Measurements from ENCODE around the gene CACNG7.

Gene CACNG7

DNA sequence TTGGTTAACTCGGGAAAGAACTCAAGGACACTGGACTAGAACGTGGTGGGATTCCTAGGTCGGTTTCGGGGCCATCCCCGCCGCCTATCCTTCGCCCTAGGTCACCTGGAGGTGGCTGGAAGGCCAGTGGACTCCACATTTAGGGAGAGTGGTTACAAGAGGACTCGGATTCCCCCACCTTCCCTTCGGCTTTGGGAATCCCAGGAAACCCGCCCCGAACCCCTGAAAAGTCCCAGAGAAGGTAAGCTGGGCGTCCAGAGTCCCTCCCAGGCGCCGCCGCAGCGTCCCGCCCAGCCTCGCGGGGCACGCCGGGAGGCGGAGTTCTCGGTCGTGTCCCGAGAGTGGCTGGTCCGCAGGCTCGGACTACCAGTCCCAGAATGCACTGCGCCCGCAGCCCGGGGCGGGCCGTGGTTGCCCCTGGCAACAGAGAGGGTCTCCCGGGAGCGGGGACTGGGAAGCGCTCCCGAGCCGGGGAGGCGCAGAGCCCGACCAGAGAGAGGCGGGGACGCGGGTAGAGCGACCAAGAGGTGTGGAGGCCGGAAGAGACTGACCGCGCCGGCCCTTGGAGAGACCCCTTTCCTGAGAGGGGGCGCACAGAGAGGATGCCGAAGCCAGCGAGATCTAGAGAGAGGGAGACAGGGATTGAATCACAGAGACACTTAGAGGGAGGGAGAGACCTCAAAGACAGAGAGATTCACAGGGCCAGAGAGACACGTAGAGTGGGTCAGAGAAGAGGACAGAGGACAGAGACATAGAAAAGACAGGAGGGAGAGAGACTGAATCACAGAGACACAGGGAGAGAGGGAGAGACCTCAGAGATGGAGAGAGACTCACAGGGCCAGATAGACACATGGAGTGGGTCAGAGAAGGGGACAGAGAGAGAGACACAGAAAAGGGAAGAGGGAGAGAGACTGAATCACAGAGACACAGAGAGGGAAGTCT, 29.7 kb upstream of the CACNG7 start:
- Histone ChIP-seq H3K4me3 (peak overlapping the region; percentile 71), H3K27ac (no peak overlapping the region)
- DNase-seq (ENCODE audit: low spot score) = peak; percentile 97
- TF ChIP-seq, protein P1, sequence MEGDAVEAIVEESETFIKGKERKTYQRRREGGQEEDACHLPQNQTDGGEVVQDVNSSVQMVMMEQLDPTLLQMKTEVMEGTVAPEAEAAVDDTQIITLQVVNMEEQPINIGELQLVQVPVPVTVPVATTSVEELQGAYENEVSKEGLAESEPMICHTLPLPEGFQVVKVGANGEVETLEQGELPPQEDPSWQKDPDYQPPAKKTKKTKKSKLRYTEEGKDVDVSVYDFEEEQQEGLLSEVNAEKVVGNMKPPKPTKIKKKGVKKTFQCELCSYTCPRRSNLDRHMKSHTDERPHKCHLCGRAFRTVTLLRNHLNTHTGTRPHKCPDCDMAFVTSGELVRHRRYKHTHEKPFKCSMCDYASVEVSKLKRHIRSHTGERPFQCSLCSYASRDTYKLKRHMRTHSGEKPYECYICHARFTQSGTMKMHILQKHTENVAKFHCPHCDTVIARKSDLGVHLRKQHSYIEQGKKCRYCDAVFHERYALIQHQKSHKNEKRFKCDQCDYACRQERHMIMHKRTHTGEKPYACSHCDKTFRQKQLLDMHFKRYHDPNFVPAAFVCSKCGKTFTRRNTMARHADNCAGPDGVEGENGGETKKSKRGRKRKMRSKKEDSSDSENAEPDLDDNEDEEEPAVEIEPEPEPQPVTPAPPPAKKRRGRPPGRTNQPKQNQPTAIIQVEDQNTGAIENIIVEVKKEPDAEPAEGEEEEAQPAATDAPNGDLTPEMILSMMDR (IDR thresholded peaks at IDR 0.05) = no peak

DNA sequence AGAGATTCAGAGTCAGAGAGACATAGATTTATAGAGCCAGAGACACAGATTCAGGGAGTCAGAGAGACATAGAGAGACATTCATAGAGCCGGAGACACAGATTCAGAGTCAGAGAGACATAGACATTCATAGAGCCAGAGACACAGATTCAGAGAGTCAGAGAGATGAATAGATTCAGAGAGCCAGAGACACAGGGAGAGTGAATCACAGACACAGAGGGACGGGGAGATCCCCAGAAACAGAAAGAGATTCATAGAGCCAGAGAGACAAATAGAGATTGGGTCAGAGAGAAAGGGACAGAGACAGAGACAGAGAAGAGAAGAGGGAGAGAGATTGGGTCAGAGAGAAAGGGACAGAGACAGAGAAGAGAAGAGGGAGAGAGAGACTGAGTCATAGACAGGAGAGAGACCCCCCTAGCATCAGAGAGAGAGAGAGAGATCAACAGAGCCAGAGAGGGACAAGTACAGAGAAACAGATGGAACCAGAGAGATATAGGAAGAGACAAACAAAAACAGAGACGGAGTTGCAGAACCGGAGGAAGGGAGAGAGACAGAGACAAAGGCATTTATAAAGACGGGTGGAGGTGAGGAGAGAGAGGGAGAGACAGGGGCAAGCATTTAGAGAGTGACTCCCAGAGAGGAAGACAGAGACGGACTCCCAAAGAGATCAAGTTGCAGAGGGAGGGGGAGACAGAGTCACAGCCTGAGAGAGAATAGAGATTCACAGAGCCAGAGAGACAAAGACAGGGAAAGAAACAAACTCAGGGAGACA, 28.2 kb upstream of the CACNG7 start:
- Histone ChIP-seq H3K27ac (no peak overlapping the region), H3K4me3 (no peak overlapping the region)
- DNase-seq (ENCODE audit: low spot score) = no peak
- TF ChIP-seq, protein P1 (IDR thresholded peaks at IDR 0.05) = no peak

DNA sequence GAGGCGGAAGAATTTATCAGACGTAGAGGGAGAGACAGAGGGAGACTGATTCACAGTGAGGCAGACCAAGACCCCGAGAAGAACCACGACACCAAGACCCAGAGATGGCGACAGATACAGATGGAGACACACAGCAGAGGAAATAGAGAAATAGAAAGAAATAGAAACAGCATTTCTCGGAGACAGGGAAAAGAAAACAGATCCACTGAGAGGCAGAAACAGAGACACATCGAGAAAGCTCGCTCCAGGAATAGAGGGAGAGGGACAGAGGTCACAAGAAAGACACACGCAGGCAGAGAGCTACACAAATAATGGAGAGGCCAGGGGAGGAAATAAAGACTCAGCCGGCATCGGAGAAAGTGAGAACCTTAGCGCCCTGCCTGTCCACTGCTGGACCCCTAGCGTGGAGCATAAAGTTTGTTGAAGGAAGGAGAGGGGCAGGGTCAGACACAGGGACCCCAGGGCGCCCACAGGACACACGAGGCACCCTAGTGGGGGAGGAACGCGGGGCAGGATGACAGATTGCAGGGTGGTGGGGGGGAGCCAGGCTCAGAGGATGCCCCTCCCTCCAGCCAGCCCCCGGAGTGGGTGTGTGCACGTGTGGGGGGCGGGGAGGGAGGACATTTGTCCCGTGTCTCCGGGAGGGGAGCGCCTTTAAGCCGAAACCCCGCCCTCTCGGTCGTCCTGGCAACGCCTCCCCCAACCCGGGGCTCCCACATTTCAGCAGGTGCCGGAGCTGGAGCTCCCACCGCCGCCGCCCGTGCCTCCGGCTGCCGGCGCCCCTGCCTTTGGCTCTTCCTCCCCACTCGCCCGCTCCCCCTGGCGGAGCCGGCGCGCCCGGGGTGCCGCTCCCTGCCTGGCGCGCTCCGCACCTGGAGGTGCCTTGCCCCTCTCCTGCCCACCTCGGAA, 27.3 kb upstream of the CACNG7 start, which contains the start of gene PRKCG:
Gene PRKCG (plus strand): TSS at position 716 of the 909 bp plus-strand sequence. CDS start 298 bp downstream, outside the sequence.
- TF ChIP-seq, protein P1 (IDR thresholded peaks at IDR 0.05) = peak; percentile 19
- DNase-seq (ENCODE audit: low spot score) = no peak
- Histone ChIP-seq H3K27ac (no peak within 1 kb of the TSS), H3K4me3 (peak within 1 kb of the TSS; percentile 63)

DNA sequence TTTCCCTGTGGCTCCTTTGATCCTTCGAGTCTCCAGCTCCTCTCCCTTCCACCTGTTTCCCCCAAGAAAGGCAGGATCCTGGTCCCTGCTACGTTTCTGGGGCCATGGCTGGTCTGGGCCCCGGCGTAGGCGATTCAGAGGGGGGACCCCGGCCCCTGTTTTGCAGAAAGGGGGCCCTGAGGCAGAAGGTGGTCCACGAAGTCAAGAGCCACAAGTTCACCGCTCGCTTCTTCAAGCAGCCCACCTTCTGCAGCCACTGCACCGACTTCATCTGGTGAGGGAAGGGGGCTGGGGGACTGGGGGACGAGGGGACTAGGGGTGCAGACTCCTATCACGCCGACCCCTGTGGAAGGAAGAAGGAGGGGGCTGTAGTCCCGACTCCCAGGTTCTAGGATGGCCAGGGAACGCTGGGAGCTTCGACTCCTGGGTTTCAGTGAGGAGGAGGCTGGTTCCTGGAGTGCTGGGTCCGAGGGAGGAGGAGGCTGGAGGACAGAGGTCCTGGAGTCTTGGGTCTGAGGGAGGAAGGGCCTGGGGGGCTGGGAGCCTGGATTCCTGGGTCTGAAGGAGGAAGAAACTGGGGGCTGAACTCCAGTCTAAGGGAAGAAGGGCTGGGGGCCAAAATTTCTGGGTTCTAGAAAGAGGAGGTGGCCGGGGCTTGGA, 26.6 kb upstream of the CACNG7 start:
- Histone ChIP-seq H3K4me3 (peak overlapping the region; percentile 63), H3K27ac (no peak overlapping the region)
- TF ChIP-seq, protein P1 (IDR thresholded peaks at IDR 0.05) = no peak
- DNase-seq (ENCODE audit: low spot score) = no peak

DNA sequence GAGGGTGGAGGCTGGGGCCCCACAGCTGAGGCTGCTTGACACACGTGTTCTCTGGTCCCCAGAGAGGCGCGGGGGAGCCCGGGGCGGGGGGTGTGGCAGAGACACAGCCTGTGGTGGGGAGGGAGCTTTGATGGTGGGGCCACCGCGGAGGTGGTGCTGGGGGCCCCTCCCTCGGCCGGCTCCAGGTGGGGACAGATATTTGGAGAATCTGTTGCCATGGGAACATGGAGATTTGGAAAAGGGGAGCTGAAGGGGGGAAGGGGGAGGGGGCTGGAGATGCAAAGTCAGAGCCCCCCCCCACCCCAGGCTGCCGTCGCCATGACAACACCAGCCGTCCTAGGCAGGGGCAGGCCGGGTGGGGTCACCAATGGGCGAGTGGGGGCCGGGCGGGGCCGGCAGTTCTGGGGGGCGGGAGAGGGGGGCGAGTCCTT, 25.8 kb upstream of the CACNG7 start:
- no peak overlapping the region for H3K4me3 ChIP-seq
- no peak for DNase-seq (ENCODE audit: low spot score)
- TF ChIP-seq, protein P1 (IDR thresholded peaks at IDR 0.05) = no peak
- no peak overlapping the region for H3K27ac ChIP-seq

DNA sequence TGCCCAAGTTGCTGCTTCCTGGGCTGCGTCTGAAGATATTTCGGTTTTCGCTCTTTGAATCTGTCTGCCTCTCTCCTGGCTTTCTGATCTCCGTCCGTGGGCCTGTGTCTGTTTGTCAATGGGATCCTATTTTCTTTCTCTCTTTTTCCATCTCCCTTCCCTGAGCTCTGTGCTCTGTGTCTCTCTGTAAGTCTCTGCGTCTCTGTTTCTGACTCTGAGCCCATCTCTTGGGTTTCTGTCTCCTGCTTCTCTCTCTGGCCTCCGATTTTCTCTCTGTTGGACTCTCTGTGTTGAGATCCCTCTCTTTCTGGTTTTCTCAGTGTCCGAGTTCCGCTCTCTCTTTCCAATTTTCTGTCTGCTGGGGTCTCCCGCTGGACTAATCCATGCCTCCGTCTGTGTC, 25.3 kb upstream of the CACNG7 start:
- no peak for DNase-seq (ENCODE audit: low spot score)
- TF ChIP-seq, protein P1 (IDR thresholded peaks at IDR 0.05) = no peak
- H3K4me3 ChIP-seq = no peak overlapping the region
- no peak overlapping the region for H3K27ac ChIP-seq
